ENCODE results near the gene HOXC10. TPM values are rescaled to one million over a fixed set of nuclear protein-coding genes. Genes with fewer than 3 reads are reported as not detected.
A peak's percentile ranks its signal among the peaks of the same experiment; 100 is the strongest.

HOXC10 gene
- total and polyA plus RNA-seq, 2 of the 8 experiments (the other 6 are each of a cell fraction or from before 2014, with no cell fraction given) = not detected

DNA sequence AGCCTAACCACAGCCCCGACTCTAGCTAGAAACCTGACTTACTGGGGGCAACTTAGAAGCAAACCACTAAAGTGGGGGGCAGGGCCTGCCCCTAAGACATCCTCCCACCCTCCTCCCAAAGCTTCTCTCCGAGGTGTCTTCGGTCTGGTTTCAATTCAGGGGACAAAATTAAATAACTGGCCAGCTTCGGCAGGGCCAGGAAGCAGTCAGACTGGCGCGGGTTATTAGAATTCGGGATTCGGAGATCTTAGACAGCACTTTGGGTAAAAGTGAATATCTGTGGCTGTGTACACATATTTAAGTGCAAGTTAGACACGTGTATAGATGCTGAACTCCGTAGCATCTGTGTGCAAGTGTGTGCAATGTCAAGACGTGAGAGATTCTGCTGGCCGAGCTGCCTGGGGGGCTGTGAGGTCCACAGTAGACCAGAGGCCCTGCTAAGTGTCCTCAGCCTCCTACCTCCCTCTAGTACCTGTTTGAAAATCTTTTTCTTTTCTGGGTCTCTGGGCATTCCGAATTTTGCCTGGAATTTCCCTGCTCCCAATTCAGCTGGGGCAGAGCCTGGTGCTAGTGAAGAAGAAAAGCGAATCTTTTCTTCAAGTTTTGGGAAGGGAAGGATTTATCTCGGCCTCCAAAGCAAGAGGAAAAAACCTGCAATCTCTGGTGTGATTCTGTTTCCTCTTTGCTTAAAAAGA, 4.0 kb upstream of the HOXC10 start (continued):
- TF ChIP-seq, protein P1, sequence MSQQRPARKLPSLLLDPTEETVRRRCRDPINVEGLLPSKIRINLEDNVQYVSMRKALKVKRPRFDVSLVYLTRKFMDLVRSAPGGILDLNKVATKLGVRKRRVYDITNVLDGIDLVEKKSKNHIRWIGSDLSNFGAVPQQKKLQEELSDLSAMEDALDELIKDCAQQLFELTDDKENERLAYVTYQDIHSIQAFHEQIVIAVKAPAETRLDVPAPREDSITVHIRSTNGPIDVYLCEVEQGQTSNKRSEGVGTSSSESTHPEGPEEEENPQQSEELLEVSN (IDR thresholded peaks at IDR 0.05) = no peak
- TF ChIP-seq EZH2 (IDR thresholded peaks at IDR 0.05; ENCODE audit: low read depth, low read length, severe bottlenecking) (peak; percentile 50), ASH2L (IDR thresholded peaks at IDR 0.05; ENCODE audit: low read length) (no peak)
